HG03064 (cell line): ENCODE results near the gene PDCD4.

ENCODE experiments used
- ATAC-seq: cut with Tn5 transposase; IDR thresholded peaks from one replicate; pipeline ENCODE4 v1.9.1; 2021; ENCODE audit warnings: low read depth; ENCODE audit not compliant: unreplicated experiment

Gene PDCD4

GRCh38 chr10:110871298-110872084 is at the start of gene PDCD4:
Gene PDCD4 (plus strand): TSS chr10:110871928. CDS start chr10:110876028, 4,100 bp downstream.
- peak; percentile 70 for ATAC-seq

GRCh38 chr10:110822035-110822711 is 49.6 kb upstream of the PDCD4 start:
- no peak for ATAC-seq

GRCh38 chr10:110822712-110823311 is 48.9 kb upstream of the PDCD4 start:
- no peak for ATAC-seq

GRCh38 chr10:110824152-110824441 is 47.6 kb upstream of the PDCD4 start:
- no peak for ATAC-seq

GRCh38 chr10:110824660-110825059 is 47.1 kb upstream of the PDCD4 start:
- ATAC-seq, result no peak

GRCh38 chr10:110825508-110825907 is 46.2 kb upstream of the PDCD4 start:
- no peak for ATAC-seq

- no peak for ATAC-seq
These were observed 44.3 kb upstream of the PDCD4 start for GRCh38 chr10:110827410-110827809.

- no peak for ATAC-seq
These were observed 43.9 kb upstream of the PDCD4 start for GRCh38 chr10:110827875-110828274.

GRCh38 chr10:110828525-110828924 is 43.2 kb upstream of the PDCD4 start:
- ATAC-seq, result no peak

- ATAC-seq, result no peak
These were observed 41.9 kb upstream of the PDCD4 start for GRCh38 chr10:110829721-110830410.

- ATAC-seq, result no peak
These were observed 38.3 kb upstream of the PDCD4 start for GRCh38 chr10:110833234-110833940.

- no peak for ATAC-seq
These were observed 37.6 kb upstream of the PDCD4 start for GRCh38 chr10:110833941-110834628.

- ATAC-seq, result no peak
These were observed 37.0 kb upstream of the PDCD4 start for GRCh38 chr10:110834629-110835301.

- no peak for ATAC-seq
These were observed 35.9 kb upstream of the PDCD4 start for GRCh38 chr10:110835841-110836240.

- ATAC-seq, result no peak
These were observed 35.0 kb upstream of the PDCD4 start for GRCh38 chr10:110836706-110837105.

GRCh38 chr10:110837418-110838171 is 34.1 kb upstream of the PDCD4 start:
- no peak for ATAC-seq

- no peak for ATAC-seq
These were observed 31.4 kb upstream of the PDCD4 start for GRCh38 chr10:110840225-110840922.

GRCh38 chr10:110840923-110841428 is 30.8 kb upstream of the PDCD4 start:
- ATAC-seq, result no peak
